ENCODE measurements around the gene SAMD8. TPM values are rescaled to one million over a fixed set of nuclear protein-coding genes. Genes with fewer than 3 reads are reported as not detected.
"Not testable (repeated sequence)": the region's sequence is repeated elsewhere in the genome, so short reads cannot be mapped to it uniquely, and the experiment has no call there.

Gene SAMD8
- total and polyA plus RNA-seq, 10 of the 15 experiments (the other 5 are each of a cell fraction or from before 2014, with no cell fraction given) = 2.8 to 26.0 (median 9.3) TPM

DNA sequence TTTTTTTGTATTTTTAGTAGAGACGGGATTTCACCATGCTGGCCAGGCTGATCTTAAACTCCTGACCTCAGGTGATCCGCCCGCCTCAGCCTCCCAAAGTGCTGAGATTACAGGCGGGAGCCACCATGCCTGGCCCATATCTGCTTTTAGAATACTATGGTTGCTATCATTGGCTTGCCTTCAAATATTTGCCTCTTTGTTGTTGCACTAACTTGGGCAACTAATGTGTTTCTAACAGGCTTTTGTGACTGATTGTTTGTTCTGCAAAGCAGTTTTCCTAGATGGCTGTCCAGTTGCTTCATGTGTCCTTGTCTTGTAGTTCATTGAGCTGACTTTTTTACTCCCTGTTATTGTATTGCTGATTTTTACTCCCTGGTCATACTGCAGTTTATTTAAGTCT lies 108.8 kb downstream of the SAMD8 start:
- ChIA-PET CTCF (interaction anchor here (6.9 kb wide), 1 partner anchor 10 kb away, joined by 76 read pairs; the partner anchor contains the start of gene COMTD1), SMC1A (ENCODE audit: uncharacterized antibody, unreplicated experiment) (interaction anchor here (1.0 kb wide), 1 partner anchor 9 kb away, joined by 3 read pairs; the partner anchor contains the start of gene VDAC2), POLR2A (no interaction called here), RAD21 (ENCODE audit: unreplicated experiment) (interaction anchor here (0.9 kb wide), 1 partner anchor 9 kb away, joined by 3 read pairs; no protein-coding TSS in a partner anchor)
- TF ChIP-seq, protein P1, sequence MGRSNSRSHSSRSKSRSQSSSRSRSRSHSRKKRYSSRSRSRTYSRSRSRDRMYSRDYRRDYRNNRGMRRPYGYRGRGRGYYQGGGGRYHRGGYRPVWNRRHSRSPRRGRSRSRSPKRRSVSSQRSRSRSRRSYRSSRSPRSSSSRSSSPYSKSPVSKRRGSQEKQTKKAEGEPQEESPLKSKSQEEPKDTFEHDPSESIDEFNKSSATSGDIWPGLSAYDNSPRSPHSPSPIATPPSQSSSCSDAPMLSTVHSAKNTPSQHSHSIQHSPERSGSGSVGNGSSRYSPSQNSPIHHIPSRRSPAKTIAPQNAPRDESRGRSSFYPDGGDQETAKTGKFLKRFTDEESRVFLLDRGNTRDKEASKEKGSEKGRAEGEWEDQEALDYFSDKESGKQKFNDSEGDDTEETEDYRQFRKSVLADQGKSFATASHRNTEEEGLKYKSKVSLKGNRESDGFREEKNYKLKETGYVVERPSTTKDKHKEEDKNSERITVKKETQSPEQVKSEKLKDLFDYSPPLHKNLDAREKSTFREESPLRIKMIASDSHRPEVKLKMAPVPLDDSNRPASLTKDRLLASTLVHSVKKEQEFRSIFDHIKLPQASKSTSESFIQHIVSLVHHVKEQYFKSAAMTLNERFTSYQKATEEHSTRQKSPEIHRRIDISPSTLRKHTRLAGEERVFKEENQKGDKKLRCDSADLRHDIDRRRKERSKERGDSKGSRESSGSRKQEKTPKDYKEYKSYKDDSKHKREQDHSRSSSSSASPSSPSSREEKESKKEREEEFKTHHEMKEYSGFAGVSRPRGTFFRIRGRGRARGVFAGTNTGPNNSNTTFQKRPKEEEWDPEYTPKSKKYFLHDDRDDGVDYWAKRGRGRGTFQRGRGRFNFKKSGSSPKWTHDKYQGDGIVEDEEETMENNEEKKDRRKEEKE (IDR thresholded peaks at IDR 0.05) = no peak
- TF ChIP-seq YBX1 (IDR thresholded peaks at IDR 0.05) (no peak), GATAD2B (conservative IDR thresholded peaks at IDR 0.05; ENCODE audit: low read depth) (no peak), MYC (IDR thresholded peaks at IDR 0.05; ENCODE audit: insufficient read depth, insufficient read length, insufficient replicate concordance, low read length, severe bottlenecking) (no peak), CHD1 (IDR thresholded peaks at IDR 0.05; ENCODE audit: low read depth, low read length) (no peak), MTA3 (IDR thresholded peaks at IDR 0.05; ENCODE audit: borderline replicate concordance, low read length) (no peak), EZH2 (IDR thresholded peaks at IDR 0.05; ENCODE audit: borderline replicate concordance, control insufficient read depth, low read depth, low read length) (no peak), CREB1 (IDR thresholded peaks at IDR 0.05; ENCODE audit: low read depth) (no peak), PAX5 (IDR thresholded peaks at IDR 0.05; ENCODE audit: borderline replicate concordance, low read depth, low read length) (no peak), WRNIP1 (IDR thresholded peaks at IDR 0.05; ENCODE audit: borderline replicate concordance, low read depth, low read length) (no peak), EGR1 (IDR thresholded peaks at IDR 0.05; ENCODE audit: borderline replicate concordance in 1 of 2, low read depth in 2 of 2, low read length in 2 of 2) (no peak)
- TF ChIP-seq, protein P2, sequence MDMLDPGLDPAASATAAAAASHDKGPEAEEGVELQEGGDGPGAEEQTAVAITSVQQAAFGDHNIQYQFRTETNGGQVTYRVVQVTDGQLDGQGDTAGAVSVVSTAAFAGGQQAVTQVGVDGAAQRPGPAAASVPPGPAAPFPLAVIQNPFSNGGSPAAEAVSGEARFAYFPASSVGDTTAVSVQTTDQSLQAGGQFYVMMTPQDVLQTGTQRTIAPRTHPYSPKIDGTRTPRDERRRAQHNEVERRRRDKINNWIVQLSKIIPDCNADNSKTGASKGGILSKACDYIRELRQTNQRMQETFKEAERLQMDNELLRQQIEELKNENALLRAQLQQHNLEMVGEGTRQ (IDR thresholded peaks at IDR 0.05; ENCODE audit: borderline replicate concordance, low read depth, low read length) = no peak
- in situ Hi-C loops (cut with MboI) = no loop called here
- H3K79me2 ChIP-seq (ENCODE audit: control insufficient read depth, insufficient read depth, low read length) = peaks cover 31% of the 10 kb centered on the region
- H2AFZ ChIP-seq (ENCODE audit: control insufficient read depth, low read depth, low read length) = no peak overlapping the region
- no peak overlapping the region for H3K4me3 ChIP-seq
- intact Hi-C loops (cut with micrococcal nuclease; ENCODE audit: unreplicated experiment) = no loop called here
- no TSS peak for BruUV-seq (replicated peaks)
- no peak for DNase-seq (ENCODE audit: low read depth, low spot score)
- peaks cover 3% of the 10 kb centered on the region for H4K20me1 ChIP-seq (ENCODE audit: control insufficient read depth, insufficient read depth)
- ATAC-seq = no peak
- peaks cover 12 to 42% of the 10 kb centered on the region in 2 experiments for H3K36me3 ChIP-seq (ENCODE audit: control insufficient read depth in 2 of 2, insufficient read depth in 2 of 2, low read length in 1 of 2)
- H3K27me3 ChIP-seq (replicated peaks in 1 of 2; ENCODE audit: control insufficient read depth in 2 of 2, insufficient read depth in 2 of 2, low read length in 1 of 2) = no peaks in the 10 kb centered on the region
- no peak overlapping the region for H3K27ac ChIP-seq (ENCODE audit: control insufficient read depth, insufficient read depth)
- H3K4me2 ChIP-seq (ENCODE audit: control insufficient read depth, insufficient read depth) = no peak overlapping the region
- no peak overlapping the region for H3K9ac ChIP-seq (ENCODE audit: control insufficient read depth, insufficient read depth, low read length)
- no peak for FAIRE-seq
- no peaks in the 10 kb centered on the region for H3K9me3 ChIP-seq (replicated peaks; ENCODE audit: control insufficient read depth, insufficient read depth, low read length)
- H3K4me1 ChIP-seq (ENCODE audit: control insufficient read depth, insufficient read depth, low read length) = no peaks in the 10 kb centered on the region
- 98% methylated on average over 4 of the region's 4 CpGs for WGBS (ENCODE audit: insufficient coverage, insufficient replicate concordance, low lambda C conversion rate, missing lambda C conversion rate)

DNA sequence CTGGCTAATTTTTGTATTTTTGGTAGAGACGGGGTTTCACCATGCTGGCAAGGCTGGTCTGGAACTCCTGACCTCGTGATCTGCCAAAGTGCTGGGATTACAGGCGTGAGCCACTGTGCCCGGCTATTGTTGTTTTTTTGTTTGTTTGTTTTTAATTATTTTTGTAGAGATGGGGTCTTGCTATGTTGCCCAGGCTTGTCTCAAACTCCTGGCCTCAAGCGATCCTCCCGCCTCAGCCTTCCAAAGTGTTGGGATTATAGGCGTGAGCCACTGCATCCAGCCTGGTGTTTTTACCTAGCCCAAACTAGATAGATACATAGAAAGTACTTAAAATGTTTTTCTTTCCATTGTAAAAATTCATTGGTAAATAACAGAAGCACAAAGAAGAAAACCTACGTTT lies 110.0 kb downstream of the SAMD8 start:
- POLR2A ChIA-PET; in situ Hi-C loops (cut with MboI); H2AFZ ChIP-seq (ENCODE audit: control insufficient read depth, low read depth, low read length); H3K27me3 ChIP-seq (replicated peaks in 1 of 2; ENCODE audit: control insufficient read depth in 2 of 2, insufficient read depth in 2 of 2, low read length in 1 of 2); DNase-seq (ENCODE audit: low read depth, low spot score); RAD21 ChIA-PET (ENCODE audit: unreplicated experiment); H4K20me1 ChIP-seq (ENCODE audit: control insufficient read depth, insufficient read depth); H3K4me2 ChIP-seq (ENCODE audit: control insufficient read depth, insufficient read depth); ATAC-seq; intact Hi-C loops (cut with micrococcal nuclease; ENCODE audit: unreplicated experiment); H3K4me3 ChIP-seq; H3K4me1 ChIP-seq (ENCODE audit: control insufficient read depth, insufficient read depth, low read length); H3K9ac ChIP-seq (ENCODE audit: control insufficient read depth, insufficient read depth, low read length); BruUV-seq (replicated peaks); H3K9me3 ChIP-seq (replicated peaks; ENCODE audit: control insufficient read depth, insufficient read depth, low read length); H3K27ac ChIP-seq (ENCODE audit: control insufficient read depth, insufficient read depth); CTCF ChIA-PET; FAIRE-seq: not testable (repeated sequence)
- 85% methylated on average over 8 of the region's 8 CpGs for WGBS (ENCODE audit: insufficient coverage, insufficient replicate concordance, low lambda C conversion rate, missing lambda C conversion rate)
- H3K36me3 ChIP-seq (ENCODE audit: control insufficient read depth in 2 of 2, insufficient read depth in 2 of 2, low read length in 1 of 2) = peaks cover 12 to 43% of the 10 kb centered on the region in 2 experiments
- SMC1A ChIA-PET (ENCODE audit: uncharacterized antibody, unreplicated experiment) = interaction anchor here (0.9 to 1.6 kb wide), 2 partner anchors 9 to 10 kb away, joined by 3 to 7 read pairs; partner anchors contain the start of gene VDAC2
- H3K79me2 ChIP-seq (ENCODE audit: control insufficient read depth, insufficient read depth, low read length) = peaks cover 33% of the 10 kb centered on the region

All from GM12878 (cell line).